ENCODE results near the gene SSRP1.

DNA sequence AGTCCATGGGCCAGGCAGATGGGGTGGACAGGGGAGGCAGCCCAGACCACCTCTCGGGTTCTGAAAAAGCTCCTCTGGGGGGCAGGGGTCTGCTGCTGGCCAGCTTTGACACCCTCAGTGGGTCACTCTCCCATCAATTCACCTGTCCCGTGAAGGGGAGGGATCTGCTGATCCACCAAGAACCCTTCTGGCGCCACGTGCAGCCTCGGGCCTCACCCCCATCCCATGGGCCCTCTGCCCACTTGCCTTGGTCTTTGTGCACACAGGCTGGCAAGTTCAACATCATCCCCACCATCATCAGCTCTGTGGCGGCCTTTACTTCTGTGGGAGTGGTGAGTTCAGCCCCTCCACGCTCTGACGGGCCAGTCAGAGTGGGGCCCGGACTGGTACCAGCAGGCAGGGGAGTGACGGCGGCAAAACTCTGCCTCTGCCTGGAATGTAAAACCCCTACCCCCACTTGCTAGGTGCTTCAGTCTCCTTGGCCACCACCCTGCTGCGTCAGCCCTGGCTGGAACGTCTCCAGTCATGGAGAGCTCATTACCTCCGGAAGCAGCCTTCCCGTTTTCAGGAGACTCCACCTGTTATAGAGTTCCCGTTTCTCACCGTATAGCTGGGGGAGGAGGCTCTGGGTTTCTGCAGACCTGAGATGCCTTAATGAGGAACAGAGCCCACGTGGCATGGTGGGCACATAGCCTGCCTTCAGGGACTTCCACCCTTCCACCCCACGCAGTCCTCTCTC lies 32.6 kb upstream of the SSRP1 start:
- no peak for TF ChIP-seq REST (IDR thresholded peaks at IDR 0.05; ENCODE audit: insufficient read depth in 1 of 2, low read depth in 2 of 2, low read length in 2 of 2)
- TF ChIP-seq TAF1 (IDR thresholded peaks at IDR 0.05; ENCODE audit: borderline replicate concordance, insufficient read depth, low read length) = no peak
- TF ChIP-seq POLR2AphosphoS5 (IDR thresholded peaks at IDR 0.05; ENCODE audit: low read depth, low read length) = no peak

All from PFSK-1 (cell line).